Thoracic aorta (tissue), 2 donors: ENCODE data around the gene DYSF. TPM values are rescaled to one million over a fixed set of nuclear protein-coding genes. Genes with fewer than 3 reads are reported as not detected.

Experiments used
- ATAC-seq: fragments of 150-250 bp; one replicate; pipeline ENCODE4 v1.8.0; 2017; ENCODE audit warnings: low read depth; ENCODE audit not compliant: insufficient number of reproducible peaks, low FRiP score
- DNase-seq: peaks from one replicate; pipeline ENCODE4 v3.0.0-alpha.2; 2020; ENCODE audit warnings: low spot score
- H3K27ac ChIP-seq, 2 donors: fragments of 200-600 bp; sonication (generic); 1 replicate in 1 of 2; 2 replicates in 1 of 2; pipeline ENCODE4 v1.5.1; 2016; ENCODE audit warnings: mild to moderate bottlenecking in 2 of 2, moderate library complexity in 2 of 2
- H3K27me3 ChIP-seq: fragments of 200-600 bp; sonication (generic); replicated peaks from 2 replicates; pipeline ENCODE4 v1.6.0; 2016; ENCODE audit warnings: mild to moderate bottlenecking; ENCODE audit not compliant: insufficient read depth
- H3K36me3 ChIP-seq: fragments of 200-600 bp; sonication (generic); one replicate; pipeline ENCODE4 v1.5.1; 2016
- H3K4me1 ChIP-seq, 2 donors: fragments of 200-600 bp; sonication (generic); 1 replicate in 1 of 2; 2 replicates in 1 of 2; pipeline versions ENCODE4 v1.5.1 to v1.6.0; 2016; ENCODE audit warnings: low read depth in 2 of 2, mild to moderate bottlenecking in 1 of 2; ENCODE audit not compliant: control insufficient read depth in 1 of 2
- H3K4me3 ChIP-seq: fragments of 200-600 bp; sonication (generic); 2 replicates; pipeline ENCODE4 v1.5.1; 2016; ENCODE audit warnings: mild to moderate bottlenecking
- H3K9me3 ChIP-seq: fragments of 200-600 bp; sonication (generic); 2 replicates; pipeline ENCODE4 v1.5.1; 2016
- CTCF ChIP-seq: fragments of 200-600 bp; sonication (generic); IDR thresholded peaks from one replicate; pipeline ENCODE4 v1.5.1; 2019; ENCODE audit warnings: antibody characterized with exemption
- total RNA-seq, 2 donors: library from RNA; depleted of rRNA; stranded (reverse); fragments of >200 nt; gene quantifications; one replicate each; pipeline versions ENCODE4 v1.1.0 to v1.2.3, GENCODE V29; 2016

Gene DYSF
- total RNA-seq, 2 donors from 2014 or later: 13.0 to 15.2 TPM

GRCh38 chr2:71419145-71419544, 34.2 kb upstream of the DYSF start:
- no peaks in the 10 kb centered on the region for H3K36me3 ChIP-seq
- H3K27ac ChIP-seq: no peak overlapping the region
- no peak overlapping the region for H3K4me3 ChIP-seq
- DNase-seq (no peak), ATAC-seq (no peak)
- H3K27me3 ChIP-seq: no peaks in the 10 kb centered on the region
- peaks cover 0 to 9% of the 10 kb centered on the region in 2 donors for H3K4me1 ChIP-seq
- no peaks in the 10 kb centered on the region for H3K9me3 ChIP-seq
- TF ChIP-seq CTCF: no peak

GRCh38 chr2:71419976-71420375, 33.4 kb upstream of the DYSF start:
- no peaks in the 10 kb centered on the region for H3K9me3 ChIP-seq
- no peaks in the 10 kb centered on the region for H3K27me3 ChIP-seq
- H3K4me1 ChIP-seq: peaks cover 0 to 9% of the 10 kb centered on the region in 2 donors
- DNase-seq (no peak), ATAC-seq (no peak)
- no peak overlapping the region for H3K4me3 ChIP-seq
- no peak for TF ChIP-seq CTCF
- H3K27ac ChIP-seq: no peak overlapping the region
- H3K36me3 ChIP-seq: no peaks in the 10 kb centered on the region

- H3K36me3 ChIP-seq: peaks cover 8% of the 10 kb centered on the region
- H3K4me3 ChIP-seq: no peak overlapping the region
- H3K27ac ChIP-seq: no peak overlapping the region
- DNase-seq (no peak), ATAC-seq (no peak)
- H3K9me3 ChIP-seq: no peaks in the 10 kb centered on the region
- peaks cover 0 to 9% of the 10 kb centered on the region in 2 donors for H3K4me1 ChIP-seq
- no peak for TF ChIP-seq CTCF
- H3K27me3 ChIP-seq: no peaks in the 10 kb centered on the region
Observed at GRCh38 chr2:71422786-71423185, 30.6 kb upstream of the DYSF start.

- ATAC-seq (no peak), DNase-seq (no peak)
- H3K27ac ChIP-seq: no peak overlapping the region
- no peaks in the 10 kb centered on the region for H3K9me3 ChIP-seq
- no peak overlapping the region for H3K4me3 ChIP-seq
- no peak for TF ChIP-seq CTCF
- peaks cover 0 to 9% of the 10 kb centered on the region in 2 donors for H3K4me1 ChIP-seq
- peaks cover 8% of the 10 kb centered on the region for H3K36me3 ChIP-seq
- H3K27me3 ChIP-seq: no peaks in the 10 kb centered on the region
Observed at GRCh38 chr2:71423817-71424420, 29.4 kb upstream of the DYSF start.

GRCh38 chr2:71426721-71427120, 26.6 kb upstream of the DYSF start:
- Histone ChIP-seq H3K27me3 (no peaks in the 10 kb centered on the region), H3K36me3 (peaks cover 17% of the 10 kb centered on the region), H3K27ac (no peak overlapping the region), H3K4me3 (no peak overlapping the region), H3K4me1 (peaks cover 0 to 9% of the 10 kb centered on the region in 2 donors), H3K9me3 (no peaks in the 10 kb centered on the region)
- no peak for TF ChIP-seq CTCF
- ATAC-seq (no peak), DNase-seq (no peak)
